Uterus (tissue), 4 donors: ENCODE results near the gene CBX6. TPM values are rescaled to one million over a fixed set of nuclear protein-coding genes. Genes with fewer than 3 reads are reported as not detected.
"Not testable (repeated sequence)": the region's sequence is repeated elsewhere in the genome, so short reads cannot be mapped to it uniquely, and the experiment has no call there.

Source experiments
- DNase-seq, 2 donors: peaks; one replicate each; pipeline ENCODE4 v3.0.0-alpha.2; 2019 to 2020
- H3K27ac ChIP-seq, 2 donors: fragments of 200-600 bp; sonication (generic); 1 replicate in 1 of 2; 2 replicates in 1 of 2; pipeline ENCODE4 v1.5.1; 2016 to 2018
- H3K27me3 ChIP-seq, 2 donors: fragments of 200-600 bp; sonication (generic); one replicate each; pipeline ENCODE4 v1.5.1; 2018 to 2019; ENCODE audit warnings: control low read depth in 1 of 2
- H3K36me3 ChIP-seq, 2 donors: fragments of 200-600 bp; sonication (generic); one replicate each; pipeline ENCODE4 v1.5.1; 2019; ENCODE audit warnings: control low read depth in 1 of 2
- H3K4me1 ChIP-seq, 2 donors: fragments of 200-600 bp; sonication (generic); one replicate each; pipeline ENCODE4 v1.5.1; 2018 to 2019; ENCODE audit warnings: control low read depth in 1 of 2
- H3K4me3 ChIP-seq, 2 donors: fragments of 200-600 bp; sonication (generic); 1 replicate in 1 of 2; 2 replicates in 1 of 2; pipeline ENCODE4 v1.5.1; 2018 to 2019; ENCODE audit warnings: mild to moderate bottlenecking in 1 of 2
- H3K9me3 ChIP-seq, 2 donors: fragments of 200-600 bp; sonication (generic); one replicate each; pipeline ENCODE4 v1.5.1; 2019; ENCODE audit warnings: control low read depth in 1 of 2
- CTCF ChIP-seq, 4 experiments: fragments of 200-600 bp in 2 of 4; fragments of 450-650 bp in 2 of 4; sonication (generic) in 2 of 4; IDR thresholded peaks; one replicate each; pipeline ENCODE4 v1.5.1; 2016 to 2019; ENCODE audit warnings: antibody characterized with exemption in 4 of 4, mild to moderate bottlenecking in 2 of 4, moderate library complexity in 1 of 4
- POLR2A ChIP-seq, 2 donors: fragments of 450-650 bp; IDR thresholded peaks; one replicate each; pipeline ENCODE4 v1.6.1; 2016; ENCODE audit warnings: antibody characterized with exemption in 2 of 2, mild to moderate bottlenecking in 1 of 2, moderate library complexity in 1 of 2
- intact Hi-C: fragments of 100-400 bp; cut with DNase I; formaldehyde crosslinking; loops from one replicate; pipeline ENCODE4 v1.15.1; 2023; ENCODE audit warnings: low total_unique reads
- total RNA-seq, 4 donors: library from RNA; depleted of rRNA in 3 of 4; stranded (reverse); fragments of >200 nt in 3 of 4; gene quantifications; one replicate each; pipeline versions ENCODE4 v1.1.0 to v1.2.4, GENCODE V29; 2014 to 2023
- donor health status: DM: yes; HTN: yes; CAD: no.

Gene CBX6
- total RNA-seq, 4 donors from 2014 or later: 11.0 to 145 (median 56.4) TPM

- TF ChIP-seq CTCF (IDR thresholded peaks at IDR 0.05) (no peak), POLR2A (IDR thresholded peaks at IDR 0.05) (no peak)
- no peak for DNase-seq
- no peaks in the 10 kb centered on the region for H3K9me3 ChIP-seq
- intact Hi-C loops: no loop called here
- H3K36me3 ChIP-seq: no peaks in the 10 kb centered on the region
- H3K27ac ChIP-seq: no peak overlapping the region
- no peak overlapping the region for H3K4me3 ChIP-seq
- H3K4me1 ChIP-seq: no peaks in the 10 kb centered on the region
- no peaks in the 10 kb centered on the region for H3K27me3 ChIP-seq
Measured at GRCh38 chr22:38858492-38858891, 13.5 kb downstream of the CBX6 start.

- H3K4me3 ChIP-seq, H3K36me3 ChIP-seq, DNase-seq, H3K27ac ChIP-seq, H3K27me3 ChIP-seq, intact Hi-C loops, H3K9me3 ChIP-seq, H3K4me1 ChIP-seq: not testable (repeated sequence)
Measured at GRCh38 chr22:38854476-38854875, 17.5 kb downstream of the CBX6 start.

- H3K4me1 ChIP-seq, H3K4me3 ChIP-seq, H3K9me3 ChIP-seq, H3K36me3 ChIP-seq, intact Hi-C loops, DNase-seq, H3K27me3 ChIP-seq, H3K27ac ChIP-seq: not testable (repeated sequence)
Measured at GRCh38 chr22:38853883-38854282, 18.1 kb downstream of the CBX6 start.

GRCh38 chr22:38853196-38853651 lies 18.8 kb downstream of the CBX6 start:
- intact Hi-C loops: no loop called here
- Histone ChIP-seq H3K4me1 (no peaks in the 10 kb centered on the region), H3K27ac (no peak overlapping the region), H3K4me3 (no peak overlapping the region), H3K27me3 (no peaks in the 10 kb centered on the region), H3K9me3 (no peaks in the 10 kb centered on the region), H3K36me3 (no peaks in the 10 kb centered on the region)
- DNase-seq: no peak
- TF ChIP-seq POLR2A (IDR thresholded peaks at IDR 0.05) (no peak), CTCF (IDR thresholded peaks at IDR 0.05) (no peak)

GRCh38 chr22:38852522-38852921 lies 19.5 kb downstream of the CBX6 start:
- no peaks in the 10 kb centered on the region for H3K27me3 ChIP-seq
- H3K4me1 ChIP-seq: no peaks in the 10 kb centered on the region
- H3K27ac ChIP-seq: no peak overlapping the region
- intact Hi-C loops: no loop called here
- H3K36me3 ChIP-seq: no peaks in the 10 kb centered on the region
- no peak for TF ChIP-seq CTCF (IDR thresholded peaks at IDR 0.05)
- no peaks in the 10 kb centered on the region for H3K9me3 ChIP-seq
- DNase-seq: no peak
- H3K4me3 ChIP-seq: no peak overlapping the region

GRCh38 chr22:38850941-38851849 lies 20.8 kb downstream of the CBX6 start:
- TF ChIP-seq CTCF (IDR thresholded peaks at IDR 0.05): no peak
- no peak for TF ChIP-seq POLR2A (IDR thresholded peaks at IDR 0.05)
- Histone ChIP-seq H3K4me3 (no peak overlapping the region), H3K27ac (no peak overlapping the region), H3K9me3 (no peaks in the 10 kb centered on the region), H3K27me3 (no peaks in the 10 kb centered on the region), H3K4me1 (no peaks in the 10 kb centered on the region), H3K36me3 (no peaks in the 10 kb centered on the region)
- no peak for DNase-seq
- intact Hi-C loops: no loop called here
